Kidney epithelial cell (primary cell): Measurements from ENCODE around the gene ASPN. TPM values are rescaled to one million over a fixed set of nuclear protein-coding genes. Genes with fewer than 3 reads are reported as not detected.

Experiments
- DNase-seq: peaks from one replicate; pipeline ENCODE4 v3.0.0-alpha.2; 2010; ENCODE audit warnings: low read depth
- H3K27me3 ChIP-seq: 2 replicates; pipeline ENCODE4 v1.6.0; 2011; ENCODE audit warnings: low read length; ENCODE audit not compliant: control insufficient read depth, insufficient read depth
- H3K36me3 ChIP-seq: 2 replicates; pipeline ENCODE4 v1.5.1; 2011; ENCODE audit warnings: low read length; ENCODE audit not compliant: control insufficient read depth, insufficient read depth
- H3K4me3 ChIP-seq: 2 replicates; pipeline ENCODE4 v1.5.1; 2011; ENCODE audit warnings: low read depth, mild to moderate bottlenecking, control low read depth, low read length
- CTCF ChIP-seq: IDR thresholded peaks from 2 replicates; pipeline ENCODE4 v1.5.1; 2011; ENCODE audit warnings: mild to moderate bottlenecking, moderate library complexity, low read length, control low read depth, inconsistent platforms; ENCODE audit not compliant: insufficient read depth, poor library complexity, severe bottlenecking
- total RNA-seq: library from RNA; depleted of rRNA; stranded (reverse); fragments of >200 nt; gene quantifications from 2 replicates; pipeline ENCODE4 v1.2.3, GENCODE V29; 2015

The ASPN gene
- total RNA-seq, 1 donor from 2014 or later: not detected

GRCh38 chr9:92479346-92479745 lies 3.0 kb downstream of the ASPN start:
- H3K36me3 ChIP-seq: no peaks in the 10 kb centered on the region
- H3K27me3 ChIP-seq: no peaks in the 10 kb centered on the region
- no peak overlapping the region for H3K4me3 ChIP-seq
- TF ChIP-seq CTCF: no peak
- DNase-seq: no peak

- Histone ChIP-seq H3K36me3 (no peaks in the 10 kb centered on the region), H3K4me3 (no peak overlapping the region), H3K27me3 (no peaks in the 10 kb centered on the region)
- TF ChIP-seq CTCF: no peak
- DNase-seq: no peak
Measured at GRCh38 chr9:92478783-92479182, 3.5 kb downstream of the ASPN start.

GRCh38 chr9:92476962-92477361 lies 5.3 kb downstream of the ASPN start:
- no peaks in the 10 kb centered on the region for H3K27me3 ChIP-seq
- no peak overlapping the region for H3K4me3 ChIP-seq
- no peak for TF ChIP-seq CTCF
- DNase-seq: no peak
- no peaks in the 10 kb centered on the region for H3K36me3 ChIP-seq

GRCh38 chr9:92474587-92474986 lies 7.7 kb downstream of the ASPN start:
- Histone ChIP-seq H3K36me3 (no peaks in the 10 kb centered on the region), H3K4me3 (no peak overlapping the region), H3K27me3 (no peaks in the 10 kb centered on the region)
- DNase-seq: no peak
- TF ChIP-seq CTCF: no peak

- Histone ChIP-seq H3K4me3 (no peak overlapping the region), H3K27me3 (no peaks in the 10 kb centered on the region), H3K36me3 (no peaks in the 10 kb centered on the region)
- no peak for TF ChIP-seq CTCF
- no peak for DNase-seq
Measured at GRCh38 chr9:92468206-92468605, 14.1 kb downstream of the ASPN start.

- Histone ChIP-seq H3K27me3 (no peaks in the 10 kb centered on the region), H3K4me3 (no peak overlapping the region), H3K36me3 (no peaks in the 10 kb centered on the region)
- no peak for TF ChIP-seq CTCF
- DNase-seq: no peak
Measured at GRCh38 chr9:92467511-92467910, 14.8 kb downstream of the ASPN start.
